ENCODE data around the gene TSPAN2.

DNA sequence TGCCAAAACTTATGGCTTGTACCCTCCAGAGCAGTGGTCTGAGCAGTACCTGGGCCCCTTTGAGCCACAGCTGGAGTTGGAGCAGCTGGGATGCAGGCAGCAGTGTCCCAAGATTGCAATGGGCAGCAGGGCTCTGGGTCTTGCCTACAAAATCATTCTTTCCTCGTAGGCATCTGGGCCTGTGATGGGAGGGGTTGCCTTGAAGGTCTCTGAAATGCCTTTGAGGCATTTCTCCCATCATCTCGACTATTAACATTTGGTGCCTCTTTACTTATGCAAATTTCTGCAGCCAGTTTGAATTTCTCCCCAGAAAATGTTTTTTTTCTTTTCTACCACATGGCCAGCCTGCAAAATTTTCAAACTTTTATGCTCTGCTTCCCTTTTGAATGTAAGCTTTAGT is 31.0 kb upstream of the TSPAN2 start:
- TF ChIP-seq, protein P1, sequence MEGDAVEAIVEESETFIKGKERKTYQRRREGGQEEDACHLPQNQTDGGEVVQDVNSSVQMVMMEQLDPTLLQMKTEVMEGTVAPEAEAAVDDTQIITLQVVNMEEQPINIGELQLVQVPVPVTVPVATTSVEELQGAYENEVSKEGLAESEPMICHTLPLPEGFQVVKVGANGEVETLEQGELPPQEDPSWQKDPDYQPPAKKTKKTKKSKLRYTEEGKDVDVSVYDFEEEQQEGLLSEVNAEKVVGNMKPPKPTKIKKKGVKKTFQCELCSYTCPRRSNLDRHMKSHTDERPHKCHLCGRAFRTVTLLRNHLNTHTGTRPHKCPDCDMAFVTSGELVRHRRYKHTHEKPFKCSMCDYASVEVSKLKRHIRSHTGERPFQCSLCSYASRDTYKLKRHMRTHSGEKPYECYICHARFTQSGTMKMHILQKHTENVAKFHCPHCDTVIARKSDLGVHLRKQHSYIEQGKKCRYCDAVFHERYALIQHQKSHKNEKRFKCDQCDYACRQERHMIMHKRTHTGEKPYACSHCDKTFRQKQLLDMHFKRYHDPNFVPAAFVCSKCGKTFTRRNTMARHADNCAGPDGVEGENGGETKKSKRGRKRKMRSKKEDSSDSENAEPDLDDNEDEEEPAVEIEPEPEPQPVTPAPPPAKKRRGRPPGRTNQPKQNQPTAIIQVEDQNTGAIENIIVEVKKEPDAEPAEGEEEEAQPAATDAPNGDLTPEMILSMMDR (IDR thresholded peaks at IDR 0.05) = no peak
- no peak for TF ChIP-seq POLR2A (IDR thresholded peaks at IDR 0.05)
- TF ChIP-seq POLR2AphosphoS5 (IDR thresholded peaks at IDR 0.05; ENCODE audit: insufficient read depth in 1 of 2, low read depth in 1 of 2) = no peak
